HepG2 (cell line): Measurements from ENCODE around the gene ESF1. TPM values are rescaled to one million over a fixed set of nuclear protein-coding genes. Genes with fewer than 3 reads are reported as not detected.

ENCODE experiments used
- CHCHD3 ChIP-seq: sonication (generic); formaldehyde crosslinking; IDR thresholded peaks from 2 replicates; pipeline ENCODE4 v1.8.0; 2022; ENCODE audit warnings: mild to moderate bottlenecking, missing genetic modification reagents, moderate library complexity
- CHD4 ChIP-seq: fragments of 200-600 bp; sonication (generic); IDR thresholded peaks from 2 replicates; pipeline ENCODE4 v1.7.0; 2017; ENCODE audit warnings: mild to moderate bottlenecking, low read length, borderline replicate concordance
- EHMT2 ChIP-seq: fragments of 200-600 bp; sonication (generic); IDR thresholded peaks from 2 replicates; pipeline ENCODE4 v1.7.0; 2017; ENCODE audit warnings: antibody characterized with exemption, low read depth, low read length, borderline replicate concordance
- ERF ChIP-seq: IDR thresholded peaks from 2 replicates; pipeline ENCODE4 v1.6.1; 2018; ENCODE audit warnings: missing biosample characterization, missing genetic modification reagents
- NFE2L2 ChIP-seq: fragments of 150-350 bp; IDR thresholded peaks from 2 replicates; pipeline ENCODE4 v1.6.1; 2014; ENCODE audit warnings: low read length
- PAXIP1 ChIP-seq: sonication (generic); formaldehyde crosslinking; conservative IDR thresholded peaks from 2 replicates; pipeline ENCODE4 v1.4.0; 2020; ENCODE audit warnings: mild to moderate bottlenecking, missing genetic modification reagents, moderate library complexity
- RAD21 ChIP-seq: fragments of 450-650 bp; formaldehyde crosslinking; IDR thresholded peaks from 2 replicates; pipeline ENCODE4 v1.5.0; 2020; ENCODE audit warnings: mild to moderate bottlenecking
- RAD51 ChIP-seq: fragments of 450-650 bp; IDR thresholded peaks from 2 replicates; pipeline ENCODE4 v1.6.1; 2016; ENCODE audit warnings: borderline replicate concordance
- SMAD3 ChIP-seq: sonication (generic); formaldehyde crosslinking; IDR thresholded peaks from 2 replicates; pipeline ENCODE4 v1.4.0; 2020; ENCODE audit warnings: missing genetic modification reagents
- SMARCC2 ChIP-seq: fragments of 450-650 bp; IDR thresholded peaks from 2 replicates; pipeline ENCODE4 v1.6.1; 2017; ENCODE audit warnings: antibody characterized with exemption, mild to moderate bottlenecking
- SMYD3 ChIP-seq: sonication (generic); formaldehyde crosslinking; IDR thresholded peaks from 2 replicates; pipeline ENCODE4 v1.8.1; 2023; ENCODE audit warnings: mild to moderate bottlenecking, missing genetic modification reagents
- TCF7L2 ChIP-seq: IDR thresholded peaks from 2 replicates; pipeline ENCODE4 v1.6.1; 2011; ENCODE audit warnings: mild to moderate bottlenecking, low read depth, low read length, moderate library complexity
- ZBTB38 ChIP-seq: sonication (generic); formaldehyde crosslinking; IDR thresholded peaks from 2 replicates; pipeline ENCODE4 v1.5.1; 2020; ENCODE audit warnings: mild to moderate bottlenecking, missing genetic modification reagents
- ZNF12 ChIP-seq: sonication (generic); formaldehyde crosslinking; IDR thresholded peaks from 2 replicates; pipeline ENCODE4 v1.5.0; 2020; ENCODE audit warnings: missing genetic modification reagents
- ZNF510 ChIP-seq: sonication (generic); formaldehyde crosslinking; IDR thresholded peaks from 2 replicates; pipeline ENCODE4 v1.4.0; 2020; ENCODE audit warnings: low read depth, mild to moderate bottlenecking, missing genetic modification reagents
- ZNF543 ChIP-seq: sonication (generic); formaldehyde crosslinking; IDR thresholded peaks from 2 replicates; pipeline ENCODE4 v1.4.0; 2020; ENCODE audit warnings: mild to moderate bottlenecking, missing genetic modification reagents
- ZNF547 ChIP-seq: sonication (generic); formaldehyde crosslinking; IDR thresholded peaks from 2 replicates; pipeline ENCODE4 v1.5.1; 2020; ENCODE audit warnings: mild to moderate bottlenecking, missing genetic modification reagents
- ZNF781 ChIP-seq: sonication (generic); formaldehyde crosslinking; IDR thresholded peaks from 2 replicates; pipeline ENCODE4 v1.5.1; 2020; ENCODE audit warnings: borderline replicate concordance, mild to moderate bottlenecking, missing genetic modification reagents; ENCODE audit errors: not compliant biosample characterization
- polyA plus RNA-seq, 8 experiments: library from polyadenylated mRNA; depleted of rRNA in 3 of 8; stranded (reverse) in 7 of 8; unstranded in 1 of 8; fragments of >200 nt; fragmentation: Illumina TruSeq in 4 of 8; extraction: Trizol in 4 of 8; gene quantifications; 2 replicates each; pipeline versions ENCODE4 v1.2.1 to v1.2.3, GENCODE V29; 2011 to 2016; ENCODE audit warnings: low read depth in 4 of 8, missing spikeins in 1 of 8, mixed read lengths in 1 of 8; ENCODE audit not compliant: insufficient read depth in 1 of 8
- total RNA-seq, 5 experiments: library from RNA; depleted of rRNA; stranded (reverse); fragments of >200 nt; fragmentation: Illumina TruSeq; extraction: Trizol; gene quantifications; 2 replicates each; pipeline ENCODE4 v1.2.3, GENCODE V29; 2016; ENCODE audit warnings: low read depth in 1 of 5
- TF ChIP-seq, protein P1 (sequence below): sonication (generic); formaldehyde crosslinking; IDR thresholded peaks from 2 replicates; pipeline ENCODE4 v1.4.0; 2020; ENCODE audit warnings: missing genetic modification reagents
- TF ChIP-seq, protein P2 (sequence below): sonication (generic); formaldehyde crosslinking; IDR thresholded peaks from 2 replicates; pipeline ENCODE4 v1.4.0; 2020; ENCODE audit warnings: mild to moderate bottlenecking, missing genetic modification reagents
- TF ChIP-seq, protein P3 (sequence below): IDR thresholded peaks from 2 replicates; pipeline ENCODE4 v1.6.1; 2018; ENCODE audit warnings: missing genetic modification reagents, mild to moderate bottlenecking, missing compliant biosample characterization

The ESF1 gene
- total and polyA plus RNA-seq, 2 of the 13 experiments (the other 11 are each of a cell fraction or from before 2014, with no cell fraction given): 7.3 to 66.9 TPM

DNA sequence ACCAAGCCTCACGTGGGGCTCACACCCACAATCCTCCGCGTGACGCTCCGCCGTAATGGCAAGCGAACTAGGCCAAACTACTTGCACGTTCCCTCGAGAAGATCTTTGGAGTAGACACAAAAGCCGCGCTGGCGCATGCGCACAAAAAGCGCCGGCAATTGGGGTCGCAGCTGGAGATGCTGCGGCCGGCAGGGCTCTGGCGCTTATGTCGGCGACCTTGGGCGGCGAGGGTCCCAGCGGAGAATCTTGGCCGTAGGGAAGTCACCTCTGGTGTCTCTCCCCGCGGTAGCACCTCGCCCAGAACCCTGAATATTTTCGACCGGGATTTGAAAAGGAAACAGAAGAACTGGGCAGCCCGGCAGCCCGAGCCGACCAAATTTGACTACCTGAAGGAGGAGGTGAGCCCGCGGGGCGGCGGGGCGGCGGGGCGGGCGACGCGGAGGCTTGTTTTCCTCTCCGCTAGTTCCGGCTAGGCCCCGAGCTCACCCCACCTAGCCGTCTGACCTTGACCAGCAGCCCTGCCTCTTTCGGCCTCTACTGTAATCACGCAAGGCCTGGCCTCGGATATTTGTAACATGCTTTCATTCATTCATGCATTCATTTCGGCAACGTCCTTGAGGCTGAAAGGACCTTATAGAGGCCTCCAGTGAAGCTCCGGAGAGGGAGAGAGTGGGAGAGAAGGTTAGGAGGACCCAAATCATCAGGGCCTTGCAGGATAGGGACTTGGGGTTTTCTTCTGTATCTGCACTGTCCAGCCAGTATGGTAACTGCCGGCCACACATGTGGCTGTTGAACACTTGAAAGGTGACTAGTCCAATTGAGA lies at the start of gene ESF1, which contains the start of gene NDUFAF5 (continued):
- TF ChIP-seq EHMT2 (no peak; the same call in 1 of the 2 replicates), SMAD3 (CRISPR knock-in tag) (peak; percentile 92), NFE2L2 (peak; percentile 28; the same call in 1 of the 2 replicates), CHD4 (peak; percentile 76; the same call in 1 of the 2 replicates), SMARCC2 (no peak), ZNF547 (CRISPR knock-in tag) (peak; percentile 69), RAD51 (peak; percentile 91), ZNF12 (CRISPR knock-in tag) (peak; percentile 76; the same call in 1 of the 2 replicates), TCF7L2 (no peak), ERF (peak; percentile 91; the same call in 1 of the 2 replicates), RAD21 (CRISPR knock-in tag) (peak; percentile 24), CHCHD3 (CRISPR knock-in tag) (no peak), SMYD3 (CRISPR knock-in tag) (no peak; the same call in none of the 2 replicates), PAXIP1 (CRISPR knock-in tag) (peak; percentile 61), ZBTB38 (CRISPR knock-in tag) (peak; percentile 92), ZNF510 (CRISPR knock-in tag) (0 out of 2 replicates have a peak, but pooled peaks have one; percentile 30), ZNF543 (CRISPR knock-in tag) (peak; percentile 82; the same call in 1 of the 2 replicates), ZNF781 (CRISPR knock-in tag) (peak; percentile 63)
- TF ChIP-seq, protein P1, sequence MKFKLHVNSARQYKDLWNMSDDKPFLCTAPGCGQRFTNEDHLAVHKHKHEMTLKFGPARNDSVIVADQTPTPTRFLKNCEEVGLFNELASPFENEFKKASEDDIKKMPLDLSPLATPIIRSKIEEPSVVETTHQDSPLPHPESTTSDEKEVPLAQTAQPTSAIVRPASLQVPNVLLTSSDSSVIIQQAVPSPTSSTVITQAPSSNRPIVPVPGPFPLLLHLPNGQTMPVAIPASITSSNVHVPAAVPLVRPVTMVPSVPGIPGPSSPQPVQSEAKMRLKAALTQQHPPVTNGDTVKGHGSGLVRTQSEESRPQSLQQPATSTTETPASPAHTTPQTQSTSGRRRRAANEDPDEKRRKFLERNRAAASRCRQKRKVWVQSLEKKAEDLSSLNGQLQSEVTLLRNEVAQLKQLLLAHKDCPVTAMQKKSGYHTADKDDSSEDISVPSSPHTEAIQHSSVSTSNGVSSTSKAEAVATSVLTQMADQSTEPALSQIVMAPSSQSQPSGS (CRISPR knock-in tag): peak; percentile 93
- TF ChIP-seq, protein P2, sequence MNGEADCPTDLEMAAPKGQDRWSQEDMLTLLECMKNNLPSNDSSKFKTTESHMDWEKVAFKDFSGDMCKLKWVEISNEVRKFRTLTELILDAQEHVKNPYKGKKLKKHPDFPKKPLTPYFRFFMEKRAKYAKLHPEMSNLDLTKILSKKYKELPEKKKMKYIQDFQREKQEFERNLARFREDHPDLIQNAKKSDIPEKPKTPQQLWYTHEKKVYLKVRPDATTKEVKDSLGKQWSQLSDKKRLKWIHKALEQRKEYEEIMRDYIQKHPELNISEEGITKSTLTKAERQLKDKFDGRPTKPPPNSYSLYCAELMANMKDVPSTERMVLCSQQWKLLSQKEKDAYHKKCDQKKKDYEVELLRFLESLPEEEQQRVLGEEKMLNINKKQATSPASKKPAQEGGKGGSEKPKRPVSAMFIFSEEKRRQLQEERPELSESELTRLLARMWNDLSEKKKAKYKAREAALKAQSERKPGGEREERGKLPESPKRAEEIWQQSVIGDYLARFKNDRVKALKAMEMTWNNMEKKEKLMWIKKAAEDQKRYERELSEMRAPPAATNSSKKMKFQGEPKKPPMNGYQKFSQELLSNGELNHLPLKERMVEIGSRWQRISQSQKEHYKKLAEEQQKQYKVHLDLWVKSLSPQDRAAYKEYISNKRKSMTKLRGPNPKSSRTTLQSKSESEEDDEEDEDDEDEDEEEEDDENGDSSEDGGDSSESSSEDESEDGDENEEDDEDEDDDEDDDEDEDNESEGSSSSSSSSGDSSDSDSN (CRISPR knock-in tag): peak; percentile 88
- TF ChIP-seq, protein P3, sequence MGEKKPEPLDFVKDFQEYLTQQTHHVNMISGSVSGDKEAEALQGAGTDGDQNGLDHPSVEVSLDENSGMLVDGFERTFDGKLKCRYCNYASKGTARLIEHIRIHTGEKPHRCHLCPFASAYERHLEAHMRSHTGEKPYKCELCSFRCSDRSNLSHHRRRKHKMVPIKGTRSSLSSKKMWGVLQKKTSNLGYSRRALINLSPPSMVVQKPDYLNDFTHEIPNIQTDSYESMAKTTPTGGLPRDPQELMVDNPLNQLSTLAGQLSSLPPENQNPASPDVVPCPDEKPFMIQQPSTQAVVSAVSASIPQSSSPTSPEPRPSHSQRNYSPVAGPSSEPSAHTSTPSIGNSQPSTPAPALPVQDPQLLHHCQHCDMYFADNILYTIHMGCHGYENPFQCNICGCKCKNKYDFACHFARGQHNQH (CRISPR knock-in tag): peak; percentile 97
